GM12878 (cell line): ENCODE results near the gene MFSD6. TPM values are rescaled to one million over a fixed set of nuclear protein-coding genes. Genes with fewer than 3 reads are reported as not detected.

Experiments used
- ATAC-seq: fragments of 200-7000 bp; cut with Tn5 transposase; 3 replicates; pipeline ENCODE4 v1.9.1; 2020; ENCODE audit warnings: mild to moderate bottlenecking, moderate library complexity
- BruUV-seq: library from RNA; stranded (reverse); fragments of 400-500 nt; replicated peaks from 2 replicates; lab custom pipeline; 2021; lab: Mats Ljungman, UMichigan
- CTCF ChIA-PET: fragments of 300-600 bp; sonication (Branson Sonifier 250); formaldehyde crosslinking; extraction: SDS; loops from one replicate; lab custom pipeline; 2021; ENCODE audit warnings: inconsistent platforms; lab: Yijun Ruan, JAX
- POLR2A ChIA-PET: fragments of 350-600 bp; formaldehyde crosslinking; extraction: SDS; loops from one replicate; lab custom pipeline; 2021; ENCODE audit warnings: inconsistent platforms; lab: Charles Lee
- RAD21 ChIA-PET: fragments of 300-600 bp; sonication (Branson Sonifier 250); formaldehyde crosslinking; loops from one replicate; lab custom pipeline; 2023; ENCODE audit warnings: antibody characterized with exemption; ENCODE audit not compliant: unreplicated experiment; lab: Charles Lee
- SMC1A ChIA-PET: fragments of 300-600 bp; sonication (Branson Sonifier 250); formaldehyde crosslinking; loops from one replicate; lab custom pipeline; 2023; ENCODE audit not compliant: unreplicated experiment, uncharacterized antibody; lab: Charles Lee
- DNase-seq: peaks from one replicate; pipeline ENCODE4 v3.0.0-alpha.2; 2011; ENCODE audit warnings: low read depth, low spot score
- FAIRE-seq: peaks from 3 replicates; lab custom pipeline; 2011; peaks lifted over from hg19 to GRCh38; lab: Jason Lieb, UNC
- H2AFZ ChIP-seq: 2 replicates; pipeline ENCODE4 v1.6.0; 2011; ENCODE audit warnings: low read depth, low read length, control low read depth; ENCODE audit not compliant: control insufficient read depth
- H3K27ac ChIP-seq: 2 replicates; pipeline ENCODE4 v1.5.1; 2011; ENCODE audit warnings: control low read depth; ENCODE audit not compliant: control insufficient read depth, insufficient read depth
- H3K27me3 ChIP-seq, 2 experiments: replicated peaks in 1 of 2; 2 replicates each; pipeline versions ENCODE4 v1.6.0 to v1.6.1; 2011; ENCODE audit warnings: low read length in 1 of 2; ENCODE audit not compliant: control insufficient read depth in 2 of 2, insufficient read depth in 2 of 2
- H3K36me3 ChIP-seq, 2 experiments: 2 replicates each; pipeline ENCODE4 v1.5.1; 2011; ENCODE audit warnings: low read length in 1 of 2; ENCODE audit not compliant: control insufficient read depth in 2 of 2, insufficient read depth in 2 of 2
- H3K4me1 ChIP-seq: 2 replicates; pipeline ENCODE4 v1.6.1; 2011; ENCODE audit warnings: mild to moderate bottlenecking, low read length, moderate library complexity, mixed read lengths; ENCODE audit not compliant: control insufficient read depth, insufficient read depth
- H3K4me2 ChIP-seq: 2 replicates; pipeline ENCODE4 v1.6.0; 2011; ENCODE audit warnings: control low read depth; ENCODE audit not compliant: control insufficient read depth, insufficient read depth
- H3K4me3 ChIP-seq: fragments of 200-600 bp; sonication (generic); 2 replicates; pipeline ENCODE4 v1.5.1; 2016
- H3K79me2 ChIP-seq: 2 replicates; pipeline ENCODE4 v1.6.0; 2011; ENCODE audit warnings: low read length; ENCODE audit not compliant: control insufficient read depth, insufficient read depth
- H3K9ac ChIP-seq: 2 replicates; pipeline ENCODE4 v1.8.0; 2011; ENCODE audit warnings: low read length, control low read depth, mixed read lengths; ENCODE audit not compliant: control insufficient read depth, insufficient read depth
- H3K9me3 ChIP-seq: replicated peaks from 3 replicates; pipeline ENCODE4 v1.5.1; 2011; ENCODE audit warnings: mild to moderate bottlenecking, low read length; ENCODE audit not compliant: control insufficient read depth, insufficient read depth
- H4K20me1 ChIP-seq: 2 replicates; pipeline ENCODE4 v1.6.0; 2011; ENCODE audit not compliant: control insufficient read depth, insufficient read depth
- BRCA1 ChIP-seq: IDR thresholded peaks from 2 replicates; pipeline ENCODE4 v1.6.1; 2011; ENCODE audit warnings: low read depth, low read length, improper control_type of control experiment
- CREM ChIP-seq: IDR thresholded peaks from 2 replicates; pipeline ENCODE4 v1.6.1; 2014; ENCODE audit warnings: antibody characterized with exemption, low read depth
- E2F4 ChIP-seq: IDR thresholded peaks from 2 replicates; pipeline ENCODE4 v1.6.1; 2012; ENCODE audit warnings: low read depth, low read length, improper control_type of control experiment
- RUNX3 ChIP-seq: IDR thresholded peaks from 2 replicates; pipeline ENCODE4 v1.6.1; 2012; ENCODE audit warnings: low read length, inconsistent platforms
- SKIL ChIP-seq: fragments of 450-650 bp; IDR thresholded peaks from 2 replicates; pipeline ENCODE4 v1.6.1; 2017; ENCODE audit warnings: mild to moderate bottlenecking, low read depth, inconsistent platforms; ENCODE audit not compliant: poor library complexity, severe bottlenecking
- ZSCAN29 ChIP-seq: fragments of 450-650 bp; IDR thresholded peaks from 2 replicates; pipeline ENCODE4 v1.6.1; 2017; ENCODE audit warnings: mild to moderate bottlenecking, moderate library complexity
- WGBS: methylation state at CpG from one replicate; pipeline ENCODE4 v1.1.6; 2016; ENCODE audit warnings: low lambda C conversion rate; ENCODE audit not compliant: insufficient replicate concordance, insufficient coverage; ENCODE audit errors: missing lambda C conversion rate; 5-methylcytosine and 5-hydroxymethylcytosine counted together
- in situ Hi-C: fragments of 300-500 bp; cut with MboI; formaldehyde crosslinking; loops from 9 replicates; pipeline ENCODE4 v1.14.3; 2018; ENCODE audit warnings: mixed read lengths
- intact Hi-C: fragments of 100-400 bp; cut with micrococcal nuclease; formaldehyde crosslinking; loops from one replicate; pipeline ENCODE4 v1.14.2; 2022; ENCODE audit not compliant: unreplicated experiment
- polyA plus RNA-seq, 11 experiments: library from polyadenylated mRNA; depleted of rRNA in 4 of 11; unstranded in 6 of 11; stranded (reverse) in 5 of 11; fragments of >200 nt; fragmentation: Nextera tagmentation in 4 of 11; fragmentation: Illumina TruSeq in 1 of 11; extraction: Ambion mirVana in 4 of 11; extraction: Trizol in 1 of 11; gene quantifications; 1 replicate in 1 of 11; 2 replicates in 10 of 11; pipeline versions ENCODE4 v1.2.1 to v1.2.3, GENCODE V29; 2011 to 2016; ENCODE audit warnings: inconsistent platforms in 2 of 11, missing spikeins in 2 of 11, low read depth in 1 of 11
- total RNA-seq, 4 experiments: library from RNA; depleted of rRNA in 3 of 4; stranded (reverse); fragments of >200 nt in 3 of 4; fragmentation: Illumina TruSeq in 1 of 4; extraction: Trizol in 1 of 4; gene quantifications; 2 replicates each; pipeline versions ENCODE4 v1.2.1 to v1.2.3, GENCODE V29; 2013 to 2021

Gene MFSD6
- total and polyA plus RNA-seq, 10 of the 15 experiments (the other 5 are each of a cell fraction or from before 2014, with no cell fraction given): 6.7 to 42.6 (median 24.2) TPM

GRCh38 chr2:190387422-190387821 is 20.7 kb upstream of the MFSD6 start:
- ChIA-PET CTCF (no interaction called here), RAD21 (no interaction called here), POLR2A (no interaction called here), SMC1A (interaction anchor here (0.8 to 1.1 kb wide), 3 partner anchors 113 to 294 kb away, joined by 3 read pairs; no protein-coding TSS in a partner anchor)
- H2AFZ ChIP-seq: no peak overlapping the region
- ATAC-seq: no peak
- WGBS: 82% methylated on average over 3 of the region's 3 CpGs
- no peaks in the 10 kb centered on the region for H3K4me1 ChIP-seq
- H3K9me3 ChIP-seq: no peaks in the 10 kb centered on the region
- no peaks in the 10 kb centered on the region for H4K20me1 ChIP-seq
- no TSS peak for BruUV-seq
- H3K79me2 ChIP-seq: no peaks in the 10 kb centered on the region
- intact Hi-C loops: no loop called here
- no peak for TF ChIP-seq RUNX3
- no peak for TF ChIP-seq E2F4
- TF ChIP-seq CREM: no peak
- no peak for TF ChIP-seq ZSCAN29
- TF ChIP-seq BRCA1: no peak
- TF ChIP-seq SKIL: no peak
- H3K27me3 ChIP-seq: no peaks in the 10 kb centered on the region
- H3K9ac ChIP-seq: no peak overlapping the region
- DNase-seq: no peak
- in situ Hi-C loops: loop anchor here (5.0 kb wide), 1 partner anchor 120 kb away; no protein-coding TSS in a partner anchor
- no peak for FAIRE-seq
- H3K36me3 ChIP-seq: no peaks in the 10 kb centered on the region
- no peak overlapping the region for H3K4me2 ChIP-seq
- H3K4me3 ChIP-seq: no peak overlapping the region
- H3K27ac ChIP-seq: no peak overlapping the region
